Right ventricle myocardium inferior (tissue), 1 donor: Measurements from ENCODE around the gene MAP3K14. TPM values are rescaled to one million over a fixed set of nuclear protein-coding genes. Genes with fewer than 3 reads are reported as not detected.
"Not testable (repeated sequence)": the region's sequence is repeated elsewhere in the genome, so short reads cannot be mapped to it uniquely, and the experiment has no call there.

ENCODE experiments used
- ATAC-seq: fragments of 200-7000 bp; cut with Tn5 transposase; one replicate; pipeline ENCODE4 v1.9.1; 2020; ENCODE audit warnings: mild to moderate bottlenecking, moderate library complexity
- DNase-seq: peaks from one replicate; pipeline ENCODE4 v3.0.0; 2021; ENCODE audit errors: missing footprints
- intact Hi-C: fragments of 100-400 bp; cut with DNase I; formaldehyde crosslinking; loops from one replicate; pipeline ENCODE4 v1.11.0; 2022
- total RNA-seq: library from RNA; stranded (reverse); fragmentation: NEBNext Ultra II Directional; extraction: Animal tissue kit (Norgen Biotek cat#: 25700); gene quantifications from one replicate; pipeline ENCODE4 v1.2.1, GENCODE V29; 2021
- donor health status: DM: no; HTN: yes; CAD: no; lungs with severe emphysema.

Gene MAP3K14
- total RNA-seq, 1 donor from 2014 or later, result 14.4 TPM

DNA sequence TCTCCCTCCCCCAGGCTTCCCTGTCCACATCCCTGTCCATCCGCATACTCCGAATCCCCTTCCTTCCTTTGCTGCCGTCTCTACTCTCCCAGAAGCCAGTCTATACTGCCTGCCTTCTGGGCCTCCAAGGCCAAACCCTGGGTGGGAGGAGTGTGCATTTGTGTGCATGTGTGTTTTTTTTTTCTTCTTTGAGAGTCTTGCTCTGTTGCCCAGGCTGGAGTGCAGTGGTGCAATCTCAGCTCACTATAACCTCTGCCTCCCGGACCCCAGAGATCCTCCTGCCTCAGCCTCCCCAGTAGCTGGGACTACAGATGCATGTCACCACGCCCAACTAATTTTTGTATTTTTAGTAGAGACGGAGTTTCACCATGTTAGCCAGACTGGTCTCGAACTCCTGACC, 63.6 kb downstream of the MAP3K14 start:
- intact Hi-C loops, DNase-seq, ATAC-seq: not testable (repeated sequence)

DNA sequence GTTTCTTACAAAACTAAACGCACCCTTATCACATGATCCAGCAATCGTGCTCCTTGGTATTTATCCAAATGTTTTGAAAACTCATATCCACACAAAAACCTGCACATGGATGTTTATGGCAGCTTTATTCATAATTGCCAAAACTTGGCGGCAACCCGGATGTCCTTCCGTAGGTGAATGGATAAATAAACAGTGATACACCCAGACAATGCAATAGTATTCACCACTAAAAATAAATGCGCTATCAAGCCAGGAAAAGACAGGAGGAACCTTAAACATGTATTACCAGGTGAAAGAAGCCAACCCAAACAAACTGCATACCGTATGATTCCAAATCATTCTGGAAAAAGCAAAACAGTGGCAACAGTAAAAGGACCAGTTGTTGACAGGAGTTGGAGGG, 64.9 kb downstream of the MAP3K14 start:
- no peak for DNase-seq
- no peak for ATAC-seq
- intact Hi-C loops, result no loop called here

DNA sequence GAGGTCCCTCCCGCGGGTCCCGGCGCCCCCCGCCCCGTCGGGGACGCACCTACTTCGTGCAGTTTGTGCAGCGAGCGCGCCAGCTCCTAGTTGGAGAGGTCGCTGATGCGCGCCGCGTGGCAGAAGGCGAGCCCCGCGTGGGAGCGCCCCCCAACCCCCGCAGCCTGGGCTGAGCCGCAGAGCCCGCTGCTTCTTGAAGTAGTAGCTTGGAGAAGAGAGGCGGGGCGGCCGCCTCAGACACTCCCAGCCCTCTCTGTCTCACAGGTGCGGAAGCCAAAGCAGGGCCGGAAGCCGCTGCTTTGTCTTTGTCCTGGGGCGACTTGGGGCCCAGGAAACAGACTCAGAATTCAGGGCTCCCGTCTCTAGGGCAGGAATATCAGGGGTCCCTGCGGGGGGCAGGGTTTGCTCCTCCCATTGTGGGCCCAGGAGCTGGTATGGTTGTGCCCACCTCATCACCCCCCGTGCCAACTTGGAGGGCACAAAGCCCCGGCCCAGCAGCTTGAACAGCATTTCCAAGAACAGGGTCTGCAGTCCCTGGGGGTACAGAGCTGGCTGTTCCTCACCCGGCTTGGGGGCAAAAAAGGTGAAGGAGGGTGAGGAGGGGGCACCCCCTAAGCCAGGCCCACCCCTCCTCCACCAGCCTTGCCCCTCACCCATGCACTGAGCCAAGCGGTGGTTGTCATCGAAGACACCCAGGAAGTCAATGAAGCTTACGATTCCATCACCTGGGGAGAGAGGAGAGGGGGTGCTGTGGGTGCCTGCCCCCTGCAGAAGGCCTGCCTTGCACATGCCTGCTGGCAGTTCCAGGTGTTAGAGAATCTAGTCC, 68.5 kb downstream of the MAP3K14 start:
- ATAC-seq (peak; percentile 18), DNase-seq (no peak)
- intact Hi-C loops, result no loop called here

DNA sequence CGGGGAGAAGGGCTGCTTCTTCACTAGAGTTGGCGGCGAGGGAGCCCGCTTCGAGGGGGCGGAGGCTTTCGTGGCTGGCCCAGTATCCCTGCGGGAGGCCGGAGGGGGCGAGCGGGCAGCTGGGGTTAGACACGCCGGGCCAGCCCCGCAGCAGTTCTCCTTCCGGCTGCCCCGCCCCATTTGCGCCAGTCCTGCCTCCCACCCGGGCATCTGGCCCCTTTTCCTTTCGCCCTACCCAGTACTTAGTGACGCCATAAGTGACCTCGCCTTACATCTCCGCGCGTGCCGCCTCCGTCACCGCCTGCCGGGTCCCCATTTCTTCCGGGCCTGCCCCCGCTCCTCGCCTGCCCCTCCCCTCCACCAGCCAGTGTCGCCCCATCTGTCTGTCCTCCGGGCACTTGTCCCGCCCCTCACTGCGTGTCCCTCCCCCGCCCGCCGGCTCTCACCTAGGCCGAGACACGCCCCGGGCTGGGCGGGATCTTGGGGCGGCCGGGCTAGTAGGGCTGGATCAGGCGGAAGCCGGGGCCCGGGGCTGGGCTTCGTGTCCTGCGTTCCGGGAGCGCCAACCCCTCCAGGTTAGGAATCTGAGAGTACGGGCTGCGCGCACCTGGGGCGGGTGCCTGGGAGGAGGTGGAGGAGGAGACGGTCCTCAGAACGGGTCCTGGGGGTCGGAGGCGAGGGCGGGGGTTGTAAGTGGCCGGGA, 69.2 kb downstream of the MAP3K14 start:
- intact Hi-C loops, result no loop called here
- ATAC-seq (peak; percentile 88), DNase-seq (peak; percentile 95)

DNA sequence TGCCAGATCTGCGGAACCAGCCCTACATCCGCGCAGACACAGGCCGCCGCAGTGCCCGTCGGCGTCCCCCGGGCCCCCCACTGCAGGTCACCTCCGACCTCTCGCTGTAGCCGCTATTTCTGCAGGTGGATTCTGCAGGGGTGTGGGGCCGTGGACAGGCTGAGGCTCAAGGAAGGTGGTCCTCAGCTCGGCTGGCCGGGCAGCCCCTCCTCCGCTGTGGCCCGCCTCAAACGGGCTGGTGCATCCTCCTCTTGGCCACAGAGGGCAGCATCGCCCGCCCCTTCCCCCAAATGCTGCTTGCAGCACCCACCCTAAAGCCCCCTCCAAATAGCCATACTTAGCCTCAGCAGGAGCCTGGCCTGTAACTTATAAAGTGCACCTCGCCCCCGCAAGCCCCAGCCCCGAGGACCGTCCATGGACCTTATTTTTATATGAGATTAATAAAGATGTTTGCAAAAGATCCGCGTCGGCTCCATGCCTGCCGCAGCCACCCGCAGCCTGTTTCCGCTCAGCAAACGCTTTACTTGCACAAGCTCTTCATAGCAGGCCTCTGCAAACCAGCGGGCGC, 69.9 kb downstream of the MAP3K14 start:
- DNase-seq (no peak), ATAC-seq (peak; percentile 33)
- intact Hi-C loops, result no loop called here

DNA sequence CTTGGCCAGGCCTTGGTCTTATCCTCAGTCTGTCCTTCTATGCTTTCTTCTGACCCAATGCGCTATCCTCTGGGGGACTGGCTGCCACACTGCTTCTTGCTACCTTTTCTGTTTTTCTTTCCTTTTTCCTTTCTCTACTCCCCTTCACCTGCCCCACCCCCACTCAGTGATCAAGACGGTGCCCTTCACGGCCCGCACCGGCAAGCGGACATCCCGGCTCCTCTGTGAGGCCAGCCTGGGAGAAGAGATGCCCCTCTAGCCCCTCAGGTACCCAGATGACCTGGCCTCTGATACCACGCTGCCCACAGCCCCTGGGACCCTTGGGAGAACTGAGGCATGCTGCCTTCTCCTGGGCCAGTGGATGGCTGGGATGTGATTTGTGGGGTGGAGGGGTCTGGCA, 70.5 kb downstream of the MAP3K14 start:
- DNase-seq (no peak), ATAC-seq (no peak)
- intact Hi-C loops, result no loop called here

DNA sequence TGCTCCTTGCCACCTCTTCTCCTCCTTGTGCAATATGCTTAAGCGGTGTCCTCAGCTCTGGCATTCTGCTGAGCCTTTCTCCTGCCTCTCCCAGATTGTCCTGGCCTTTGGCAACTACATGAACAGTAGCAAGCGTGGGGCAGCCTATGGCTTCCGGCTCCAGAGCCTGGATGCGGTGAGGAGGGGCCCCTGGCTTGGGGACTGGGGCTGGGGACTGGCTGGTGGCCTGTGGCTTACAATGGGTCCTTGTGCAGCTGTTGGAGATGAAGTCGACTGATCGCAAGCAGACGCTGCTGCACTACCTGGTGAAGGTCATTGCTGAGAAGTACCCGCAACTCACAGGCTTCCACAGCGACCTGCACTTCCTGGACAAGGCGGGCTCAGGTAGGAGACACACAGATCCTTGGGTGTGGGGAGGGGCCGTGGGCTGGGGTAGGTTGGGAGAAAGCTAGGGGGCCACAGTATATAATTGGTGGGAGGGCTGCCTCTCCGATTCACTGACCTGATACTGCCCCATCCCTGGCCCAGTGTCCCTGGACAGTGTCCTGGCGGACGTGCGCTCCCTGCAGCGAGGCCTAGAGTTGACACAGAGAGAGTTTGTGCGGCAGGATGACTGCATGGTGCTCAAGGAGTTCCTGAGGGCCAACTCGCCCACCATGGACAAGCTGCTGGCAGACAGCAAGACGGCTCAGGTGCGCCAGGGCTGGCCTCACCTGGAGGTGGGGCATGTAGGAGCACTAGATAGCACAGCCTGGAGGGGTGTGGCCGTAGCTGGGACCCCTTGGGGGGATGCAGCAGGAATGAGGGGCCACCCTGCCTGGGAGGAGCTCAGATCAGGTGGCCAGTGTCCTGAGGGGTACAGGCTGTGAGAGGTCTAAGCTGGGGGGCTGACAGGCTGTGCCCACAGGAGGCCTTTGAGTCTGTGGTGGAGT, 71.8 kb downstream of the MAP3K14 start:
- intact Hi-C loops, result no loop called here
- no peak for DNase-seq
- ATAC-seq, result no peak

DNA sequence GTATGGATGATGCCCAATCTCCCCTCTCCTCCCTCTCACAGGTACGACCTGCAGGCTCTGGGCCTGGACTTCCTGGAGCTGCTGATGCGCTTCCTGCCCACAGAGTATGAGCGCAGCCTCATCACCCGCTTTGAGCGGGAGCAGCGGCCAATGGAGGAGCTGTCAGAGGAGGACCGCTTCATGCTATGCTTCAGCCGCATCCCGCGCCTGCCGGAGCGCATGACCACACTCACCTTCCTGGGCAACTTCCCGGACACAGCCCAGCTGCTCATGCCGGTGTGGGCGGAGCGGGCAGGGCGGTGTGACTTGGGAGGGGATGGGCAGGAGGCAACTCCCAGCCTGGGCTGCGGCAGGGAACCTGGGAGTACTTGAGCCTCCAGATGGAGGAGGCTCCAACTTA, 73.1 kb downstream of the MAP3K14 start:
- ATAC-seq (no peak), DNase-seq (no peak)
- intact Hi-C loops, result no loop called here

DNA sequence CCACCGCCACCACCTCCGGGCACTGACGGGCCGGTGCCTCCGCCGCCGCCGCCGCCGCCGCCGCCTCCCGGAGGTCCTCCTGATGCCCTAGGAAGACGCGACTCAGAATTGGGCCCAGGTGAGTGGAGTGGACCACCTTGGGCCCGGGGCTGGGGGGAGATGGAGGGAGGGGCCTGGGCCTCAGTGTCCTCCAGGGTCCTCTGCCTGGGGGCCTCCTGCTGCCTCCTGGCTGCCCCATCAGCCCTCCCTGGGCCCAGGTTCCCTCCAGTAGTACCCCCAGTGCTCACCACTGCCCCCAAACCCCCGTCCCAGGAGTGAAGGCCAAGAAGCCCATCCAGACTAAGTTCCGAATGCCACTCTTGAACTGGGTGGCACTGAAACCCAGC, 74.8 kb downstream of the MAP3K14 start:
- no peak for ATAC-seq
- no peak for DNase-seq
- intact Hi-C loops, result no loop called here

DNA sequence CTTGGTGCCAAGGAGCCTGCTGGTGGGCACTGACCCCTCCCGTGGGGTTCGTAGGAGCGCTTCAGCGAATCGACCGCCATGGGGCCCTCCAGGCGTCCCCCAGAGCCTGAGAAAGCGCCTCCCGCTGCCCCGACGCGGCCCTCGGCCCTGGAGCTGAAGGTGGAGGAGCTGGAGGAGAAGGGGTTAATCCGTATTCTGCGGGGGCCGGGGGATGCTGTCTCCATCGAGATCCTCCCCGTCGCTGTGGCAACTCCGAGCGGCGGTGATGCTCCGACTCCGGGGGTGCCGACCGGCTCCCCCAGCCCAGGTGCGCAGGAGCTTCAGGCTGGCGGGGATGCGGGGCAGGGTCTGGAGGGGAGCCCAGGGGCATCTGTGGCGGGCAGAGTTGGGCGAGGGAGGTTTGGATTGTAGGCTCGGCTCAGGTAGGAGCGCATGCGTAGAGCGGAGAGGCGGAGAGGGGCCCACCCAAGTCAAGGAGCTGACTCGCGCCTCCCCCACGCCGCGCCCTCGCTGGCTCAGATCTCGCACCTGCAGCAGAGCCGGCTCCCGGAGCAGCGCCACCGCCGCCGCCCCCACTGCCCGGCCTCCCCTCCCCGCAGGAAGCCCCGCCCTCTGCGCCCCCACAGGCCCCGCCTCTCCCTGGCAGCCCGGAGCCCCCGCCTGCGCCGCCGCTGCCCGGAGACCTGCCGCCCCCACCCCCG, 75.3 kb downstream of the MAP3K14 start:
- DNase-seq (peak; percentile 13), ATAC-seq (no peak)
- intact Hi-C loops, result no loop called here

DNA sequence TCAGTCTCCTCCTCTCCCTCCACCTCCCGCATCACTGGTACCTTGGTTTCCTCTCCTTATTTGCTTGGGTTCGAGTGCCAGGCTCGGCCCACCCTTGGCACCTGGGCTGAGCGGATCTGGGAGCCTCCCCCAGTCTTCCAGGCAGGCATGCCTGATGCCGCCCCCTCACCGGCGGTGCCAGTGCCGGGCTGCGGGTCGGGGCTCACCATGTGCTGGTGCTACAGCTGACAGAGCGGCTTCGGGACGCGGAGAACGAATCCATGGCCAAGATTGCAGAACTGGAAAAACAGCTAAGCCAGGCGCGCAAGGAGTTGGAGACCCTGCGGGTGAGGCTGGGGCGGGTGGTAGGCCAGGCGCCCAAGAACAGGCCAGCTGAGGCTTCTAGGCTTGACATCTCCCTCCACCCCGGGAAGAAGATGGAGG, 75.9 kb downstream of the MAP3K14 start:
- ATAC-seq (no peak), DNase-seq (peak; percentile 21)
- intact Hi-C loops, result no loop called here

DNA sequence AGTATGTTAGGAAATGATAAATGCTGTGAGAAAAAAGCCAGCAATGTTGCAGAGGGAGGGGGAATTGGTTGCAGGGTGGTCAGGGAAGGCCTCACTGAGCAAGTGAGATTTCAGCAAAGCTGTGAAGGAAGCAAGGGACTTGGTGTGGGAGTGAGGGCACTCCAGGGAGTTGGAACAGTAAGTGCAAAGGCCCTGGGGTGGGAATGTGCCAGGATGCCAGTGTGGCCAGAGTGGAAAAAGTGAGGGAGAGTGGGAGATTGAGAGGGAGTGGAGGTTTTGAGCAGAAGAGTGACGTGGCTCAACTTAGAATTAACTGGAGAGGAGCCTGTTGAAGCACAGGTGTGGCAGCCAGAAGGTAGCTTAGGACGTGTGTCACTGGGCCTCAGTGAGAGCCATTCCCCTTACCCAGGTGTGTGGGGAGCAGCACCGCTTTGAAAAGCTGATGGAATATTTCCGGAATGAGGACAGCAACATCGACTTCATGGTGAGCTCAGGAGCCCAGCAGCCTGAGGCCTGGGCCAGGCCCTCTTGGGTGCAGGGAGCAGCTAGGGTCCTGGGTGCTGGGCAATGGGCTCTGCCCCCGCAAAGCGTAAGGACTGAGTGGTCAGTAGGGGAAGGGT, 78.6 kb downstream of the MAP3K14 start:
- no peak for DNase-seq
- intact Hi-C loops, result no loop called here
- no peak for ATAC-seq

DNA sequence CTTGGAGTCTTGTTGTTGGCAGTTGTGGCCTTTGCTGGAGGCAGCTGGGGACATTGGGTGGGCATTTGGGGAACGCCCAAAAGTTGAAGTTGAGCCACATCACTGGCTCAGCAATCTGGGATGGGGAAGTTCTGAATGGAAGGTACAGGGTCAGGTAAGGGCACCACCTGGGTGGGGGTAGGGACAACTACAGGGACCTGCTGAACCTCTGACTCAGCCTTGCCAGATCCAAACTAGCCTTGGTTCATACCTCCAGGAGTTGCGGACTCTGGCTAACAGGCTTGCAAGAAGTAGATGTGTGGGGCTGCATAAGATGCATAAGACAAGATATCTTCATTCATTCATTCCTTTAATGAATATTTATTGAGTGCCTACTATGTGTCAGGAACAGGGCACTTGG, 79.1 kb downstream of the MAP3K14 start:
- no peak for DNase-seq
- ATAC-seq, result no peak
- intact Hi-C loops, result no loop called here

DNA sequence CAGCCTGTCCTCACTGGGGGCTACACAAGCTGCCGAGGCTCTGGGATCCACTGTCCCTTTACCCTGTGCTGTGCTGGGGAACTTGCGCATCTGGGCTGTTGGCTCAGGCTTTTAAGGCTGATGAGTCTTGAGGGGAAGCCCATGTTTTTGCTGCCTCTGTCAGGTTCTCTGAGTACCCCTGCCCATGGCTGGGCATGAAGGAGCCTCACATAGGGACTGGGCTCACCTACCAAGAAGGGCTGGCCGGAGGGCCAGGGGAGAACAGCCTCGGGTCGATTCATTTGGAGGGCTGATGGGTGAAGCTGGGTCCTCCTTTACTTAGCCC, 80.6 kb downstream of the MAP3K14 start:
- DNase-seq (peak; percentile 54), ATAC-seq (no peak)
- intact Hi-C loops, result no loop called here

DNA sequence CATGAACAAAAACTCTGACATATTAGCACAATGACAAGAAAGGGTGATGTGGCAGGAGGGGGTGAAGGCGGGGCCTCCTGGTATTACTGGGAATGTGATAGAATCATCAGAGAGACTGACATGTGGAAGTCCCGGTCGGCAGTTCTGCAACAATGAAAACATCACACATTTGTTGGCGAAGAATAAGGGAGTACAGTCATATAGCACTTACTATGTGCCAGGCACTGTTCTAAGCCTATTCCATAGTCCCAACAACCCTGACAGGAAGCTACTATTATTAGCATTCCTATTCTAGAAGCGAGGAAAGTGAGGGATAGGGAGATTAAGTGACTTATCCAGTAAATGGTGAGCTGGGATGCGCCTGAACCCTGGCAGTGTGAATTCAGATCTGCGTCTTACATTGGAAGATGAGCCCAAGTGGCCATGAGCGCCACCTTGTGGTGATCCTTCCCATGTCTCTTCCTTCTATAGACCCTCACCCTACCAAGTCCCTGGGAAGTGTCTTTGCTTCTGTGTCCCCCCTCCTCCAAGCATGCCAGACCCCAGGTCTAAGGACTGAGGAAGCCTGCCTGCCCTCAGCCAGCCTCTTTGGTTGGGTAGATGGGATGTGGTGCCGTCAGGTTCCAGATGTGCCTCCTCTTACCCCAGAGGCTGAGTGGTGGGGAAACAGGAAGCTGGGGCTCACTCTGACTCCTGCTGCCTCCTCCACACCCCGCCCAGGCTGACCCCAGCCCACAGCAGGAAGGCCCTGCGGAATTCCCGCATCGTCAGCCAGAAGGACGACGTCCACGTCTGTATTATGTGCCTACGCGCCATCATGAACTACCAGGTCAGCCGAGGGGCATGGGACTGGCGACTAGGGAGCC, 81.2 kb downstream of the MAP3K14 start:
- DNase-seq (peak; percentile 88), ATAC-seq (peak; percentile 49)
- intact Hi-C loops, result loop anchor here (1.0 kb wide), 1 partner anchor 16 kb away; no protein-coding TSS in a partner anchor

DNA sequence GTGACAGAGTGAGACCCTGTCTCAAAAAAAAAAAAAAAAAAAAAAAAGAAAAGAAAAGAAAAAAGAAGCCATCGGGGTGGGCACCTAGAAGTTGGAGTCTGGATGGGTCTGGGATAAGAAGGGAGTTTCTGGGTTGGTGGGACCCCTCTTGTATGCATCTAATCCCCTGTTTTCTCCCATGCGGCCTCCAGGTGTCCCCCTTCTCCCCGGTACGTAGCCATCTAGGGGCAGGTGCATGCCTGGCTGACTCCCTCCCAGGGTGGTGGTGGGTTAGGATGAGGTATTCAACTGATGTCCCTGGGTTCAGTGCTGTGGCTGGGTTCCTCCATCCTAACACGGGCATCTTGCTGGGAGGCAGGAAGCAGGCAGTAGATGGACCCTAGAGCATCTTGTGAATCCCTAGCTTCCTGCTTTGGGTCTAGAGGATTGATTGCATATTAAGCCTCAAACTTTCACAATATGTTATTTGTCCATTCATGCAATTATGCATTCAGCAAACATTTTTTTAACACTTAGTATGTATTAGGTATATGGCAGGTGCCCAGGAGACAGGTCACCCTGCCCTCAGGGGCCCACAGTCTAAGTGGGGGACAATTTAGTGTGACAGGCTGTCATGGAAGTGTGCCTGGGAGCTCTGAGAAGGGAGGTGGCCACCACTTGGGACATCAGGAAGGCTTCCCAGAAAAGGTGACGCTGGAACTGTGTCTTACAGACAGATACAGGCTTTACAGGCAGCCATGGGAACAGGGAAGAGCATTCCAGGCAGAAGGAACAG, 82.0 kb downstream of the MAP3K14 start:
- intact Hi-C loops, result loop anchor here (1.0 kb wide), 1 partner anchor 16 kb away; no protein-coding TSS in a partner anchor
- ATAC-seq (no peak), DNase-seq (no peak)
